ENCODE results near the gene TMEM117.
"Not testable (repeated sequence)": the region's sequence is repeated elsewhere in the genome, so short reads cannot be mapped to it uniquely, and the experiment has no call there.

Gene TMEM117

DNA sequence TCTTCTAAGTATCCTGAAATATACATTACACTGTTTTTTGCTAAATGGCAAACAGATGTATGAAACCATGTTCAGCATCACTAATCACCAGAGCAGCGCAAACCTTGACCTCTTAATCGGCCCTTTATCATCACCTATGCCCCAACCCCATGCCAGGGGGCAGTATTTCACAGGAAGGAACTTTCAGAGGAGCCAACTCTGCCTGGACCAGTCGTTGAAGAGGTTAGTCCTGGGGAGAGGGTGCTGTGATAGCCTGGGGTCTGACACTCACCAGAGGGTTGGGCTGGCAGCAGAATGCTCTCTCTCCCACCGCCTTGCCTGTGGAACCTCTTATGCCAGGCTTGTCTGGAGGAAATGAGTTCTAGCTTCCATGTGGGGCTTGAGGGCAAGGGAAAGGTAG lies 411.7 kb downstream of the TMEM117 start:
- Histone ChIP-seq H3K9ac (no peak overlapping the region), H3K4me1 (ENCODE audit: low read depth, poor library complexity, severe bottlenecking) (no peaks in the 10 kb centered on the region), H3K4me2 (no peak overlapping the region), H3K27me3 (ENCODE audit: insufficient read depth, low read depth) (no peaks in the 10 kb centered on the region), H3K36me3 (ENCODE audit: insufficient read depth) (no peaks in the 10 kb centered on the region), H2AFZ (ENCODE audit: low read depth) (no peak overlapping the region), H3K79me2 (ENCODE audit: insufficient read depth, low read depth) (no peaks in the 10 kb centered on the region), H3K27ac (no peak overlapping the region), H4K20me1 (ENCODE audit: insufficient read depth) (no peaks in the 10 kb centered on the region), H3K4me3 (IDR thresholded peaks at IDR 0.05; ENCODE audit: insufficient read depth, low read depth, low read length) (no peak overlapping the region)
- peak; percentile 35; the same call in 1 of the 2 replicates for TF ChIP-seq CTCF (conservative IDR thresholded peaks at IDR 0.05; ENCODE audit: low read depth, low read length)

GRCh38 chr12:44248436-44248835 lies 412.6 kb downstream of the TMEM117 start:
- no peak overlapping the region for H3K4me3 ChIP-seq (IDR thresholded peaks at IDR 0.05; ENCODE audit: insufficient read depth, low read depth, low read length)
- no peaks in the 10 kb centered on the region for H3K36me3 ChIP-seq (ENCODE audit: insufficient read depth)
- H3K4me1 ChIP-seq (ENCODE audit: low read depth, poor library complexity, severe bottlenecking) = no peaks in the 10 kb centered on the region
- no peaks in the 10 kb centered on the region for H3K27me3 ChIP-seq (ENCODE audit: insufficient read depth, low read depth)
- no peaks in the 10 kb centered on the region for H3K79me2 ChIP-seq (ENCODE audit: insufficient read depth, low read depth)
- TF ChIP-seq CTCF (conservative IDR thresholded peaks at IDR 0.05; ENCODE audit: low read depth, low read length) = no peak
- H2AFZ ChIP-seq (ENCODE audit: low read depth) = no peak overlapping the region
- H3K27ac ChIP-seq = no peak overlapping the region
- H3K9ac ChIP-seq = no peak overlapping the region
- H4K20me1 ChIP-seq (ENCODE audit: insufficient read depth) = no peaks in the 10 kb centered on the region
- no peak overlapping the region for H3K4me2 ChIP-seq

DNA sequence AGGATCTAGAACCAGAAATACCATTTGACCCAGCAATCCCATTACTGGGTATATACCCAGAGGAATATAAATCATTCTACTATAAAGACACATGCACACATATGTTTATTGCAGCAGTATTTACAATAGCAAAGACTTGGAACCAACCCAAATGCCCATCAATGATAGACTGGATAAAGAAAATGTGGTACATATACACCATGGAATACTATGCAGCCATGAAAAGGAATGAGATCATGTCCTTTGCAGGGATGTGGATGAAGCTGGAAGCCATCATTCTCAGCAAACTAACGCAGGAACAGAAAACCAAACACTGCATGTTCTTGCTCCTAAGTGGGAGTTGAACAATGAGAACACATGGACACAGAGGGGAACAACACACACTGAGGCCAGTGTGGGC lies 414.6 kb downstream of the TMEM117 start:
- not testable (repeated sequence) for H3K79me2 ChIP-seq (ENCODE audit: insufficient read depth, low read depth); H3K36me3 ChIP-seq (ENCODE audit: insufficient read depth); H3K4me2 ChIP-seq; H3K4me3 ChIP-seq (IDR thresholded peaks at IDR 0.05; ENCODE audit: insufficient read depth, low read depth, low read length); H3K27ac ChIP-seq; H2AFZ ChIP-seq (ENCODE audit: low read depth); H3K9ac ChIP-seq; H3K4me1 ChIP-seq (ENCODE audit: low read depth, poor library complexity, severe bottlenecking); H4K20me1 ChIP-seq (ENCODE audit: insufficient read depth); H3K27me3 ChIP-seq (ENCODE audit: insufficient read depth, low read depth)

GRCh38 chr12:44253338-44253856 lies 417.5 kb downstream of the TMEM117 start:
- Histone ChIP-seq H4K20me1 (ENCODE audit: insufficient read depth) (no peaks in the 10 kb centered on the region), H3K4me2 (no peak overlapping the region), H3K36me3 (ENCODE audit: insufficient read depth) (no peaks in the 10 kb centered on the region), H3K4me1 (ENCODE audit: low read depth, poor library complexity, severe bottlenecking) (no peaks in the 10 kb centered on the region), H3K79me2 (ENCODE audit: insufficient read depth, low read depth) (no peaks in the 10 kb centered on the region), H3K4me3 (IDR thresholded peaks at IDR 0.05; ENCODE audit: insufficient read depth, low read depth, low read length) (no peak overlapping the region), H3K9ac (no peak overlapping the region), H3K27ac (no peak overlapping the region), H2AFZ (ENCODE audit: low read depth) (no peak overlapping the region), H3K27me3 (ENCODE audit: insufficient read depth, low read depth) (no peaks in the 10 kb centered on the region)
- TF ChIP-seq CTCF (conservative IDR thresholded peaks at IDR 0.05; ENCODE audit: low read depth, low read length) = no peak

GRCh38 chr12:44258246-44258645 lies 422.4 kb downstream of the TMEM117 start:
- H3K36me3 ChIP-seq (ENCODE audit: insufficient read depth) = no peaks in the 10 kb centered on the region
- no peak overlapping the region for H2AFZ ChIP-seq (ENCODE audit: low read depth)
- no peaks in the 10 kb centered on the region for H4K20me1 ChIP-seq (ENCODE audit: insufficient read depth)
- no peak overlapping the region for H3K9ac ChIP-seq
- no peak overlapping the region for H3K4me2 ChIP-seq
- H3K4me3 ChIP-seq (IDR thresholded peaks at IDR 0.05; ENCODE audit: insufficient read depth, low read depth, low read length) = no peak overlapping the region
- no peaks in the 10 kb centered on the region for H3K27me3 ChIP-seq (ENCODE audit: insufficient read depth, low read depth)
- H3K27ac ChIP-seq = no peak overlapping the region
- H3K79me2 ChIP-seq (ENCODE audit: insufficient read depth, low read depth) = no peaks in the 10 kb centered on the region
- TF ChIP-seq CTCF (conservative IDR thresholded peaks at IDR 0.05; ENCODE audit: low read depth, low read length) = no peak
- no peaks in the 10 kb centered on the region for H3K4me1 ChIP-seq (ENCODE audit: low read depth, poor library complexity, severe bottlenecking)
